22Rv1 (cell line): ENCODE measurements around the gene WIPI1.

Source experiments
- ZFX ChIP-seq: fragments of 450-650 bp; IDR thresholded peaks from 2 replicates; pipeline ENCODE4 v1.6.1; 2017; ENCODE audit warnings: antibody characterized with exemption, borderline replicate concordance
- TF ChIP-seq, protein P1 (sequence below): fragments of 450-650 bp; IDR thresholded peaks from 2 replicates; pipeline ENCODE4 v1.5.1; 2017; ENCODE audit warnings: mild to moderate bottlenecking

DNA sequence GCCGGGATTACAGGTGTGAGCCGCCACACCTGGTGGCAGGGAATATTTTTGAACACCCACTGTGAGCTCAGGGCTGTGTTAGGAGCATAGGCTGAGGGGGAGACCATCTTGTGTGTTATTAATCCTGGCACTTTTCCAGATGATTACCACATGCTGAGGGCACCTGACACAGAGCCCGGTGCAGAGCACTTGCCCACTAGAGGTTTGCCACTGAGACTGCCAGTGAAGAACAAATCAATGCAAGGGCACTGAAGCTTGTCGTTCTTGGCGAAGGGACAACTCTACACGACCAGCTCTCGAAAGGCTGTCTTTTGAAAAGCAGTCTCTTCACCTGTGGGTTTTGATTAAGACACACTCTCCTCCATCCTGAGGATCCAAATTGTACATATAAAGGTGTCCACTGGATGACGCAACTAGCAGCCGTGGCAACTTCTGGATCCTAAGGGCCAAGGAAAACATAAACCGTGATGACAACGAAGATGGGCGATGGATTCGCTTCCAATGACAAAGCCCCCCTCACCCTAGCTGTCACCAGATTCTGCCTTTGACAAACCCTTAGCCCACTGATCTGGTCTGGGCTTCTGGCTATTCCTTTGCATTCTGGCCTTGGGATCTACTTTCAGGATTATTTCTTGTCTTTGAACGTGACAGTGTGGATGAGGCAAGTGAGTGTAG, 28.7 kb downstream of the WIPI1 start:
- TF ChIP-seq, protein P1, sequence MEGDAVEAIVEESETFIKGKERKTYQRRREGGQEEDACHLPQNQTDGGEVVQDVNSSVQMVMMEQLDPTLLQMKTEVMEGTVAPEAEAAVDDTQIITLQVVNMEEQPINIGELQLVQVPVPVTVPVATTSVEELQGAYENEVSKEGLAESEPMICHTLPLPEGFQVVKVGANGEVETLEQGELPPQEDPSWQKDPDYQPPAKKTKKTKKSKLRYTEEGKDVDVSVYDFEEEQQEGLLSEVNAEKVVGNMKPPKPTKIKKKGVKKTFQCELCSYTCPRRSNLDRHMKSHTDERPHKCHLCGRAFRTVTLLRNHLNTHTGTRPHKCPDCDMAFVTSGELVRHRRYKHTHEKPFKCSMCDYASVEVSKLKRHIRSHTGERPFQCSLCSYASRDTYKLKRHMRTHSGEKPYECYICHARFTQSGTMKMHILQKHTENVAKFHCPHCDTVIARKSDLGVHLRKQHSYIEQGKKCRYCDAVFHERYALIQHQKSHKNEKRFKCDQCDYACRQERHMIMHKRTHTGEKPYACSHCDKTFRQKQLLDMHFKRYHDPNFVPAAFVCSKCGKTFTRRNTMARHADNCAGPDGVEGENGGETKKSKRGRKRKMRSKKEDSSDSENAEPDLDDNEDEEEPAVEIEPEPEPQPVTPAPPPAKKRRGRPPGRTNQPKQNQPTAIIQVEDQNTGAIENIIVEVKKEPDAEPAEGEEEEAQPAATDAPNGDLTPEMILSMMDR = no peak
- no peak for TF ChIP-seq ZFX
